ENCODE measurements around the gene SMARCC1. TPM values are rescaled to one million over a fixed set of nuclear protein-coding genes. Genes with fewer than 3 reads are reported as not detected.

Gene SMARCC1
- total RNA-seq, 1 experiment from 2014 or later: 249 TPM

- TF ChIP-seq ZNF532 (CRISPR knock-in tag; IDR thresholded peaks at IDR 0.05; ENCODE audit: borderline replicate concordance): no peak
- TF ChIP-seq FOXJ3 (CRISPR knock-in tag; IDR thresholded peaks at IDR 0.05; ENCODE audit: borderline replicate concordance): no peak
- TF ChIP-seq ZNF416 (CRISPR knock-in tag; IDR thresholded peaks at IDR 0.05): no peak
- TF ChIP-seq TEAD4 (CRISPR knock-in tag; IDR thresholded peaks at IDR 0.05): no peak
- TF ChIP-seq ESRRA (CRISPR knock-in tag; IDR thresholded peaks at IDR 0.05; ENCODE audit: borderline replicate concordance): no peak
Measured at GRCh38 chr3:47713655-47714054, 68.0 kb downstream of the SMARCC1 start (continued).

- peak overlapping the region; percentile 57 for H3K27ac Mint-ChIP-seq
- H3K36me3 Mint-ChIP-seq: peaks cover 71% of the 10 kb centered on the region
- no peaks in the 10 kb centered on the region for H3K27me3 Mint-ChIP-seq (ENCODE audit: low read depth)
- ChIA-PET POLR2A (no interaction called here), CTCF (no interaction called here)
- no peaks in the 10 kb centered on the region for H3K4me1 Mint-ChIP-seq
- DNase-seq (ENCODE audit: low spot score) (no peak), ATAC-seq (no peak)
- no peak overlapping the region for H3K4me3 Mint-ChIP-seq
- H3K9me3 Mint-ChIP-seq: no peaks in the 10 kb centered on the region
- TF ChIP-seq ZNF671 (CRISPR knock-in tag; IDR thresholded peaks at IDR 0.05): no peak
- no peak for TF ChIP-seq IRF1 (CRISPR knock-in tag; IDR thresholded peaks at IDR 0.05)
- no peak for TF ChIP-seq E2F4 (CRISPR knock-in tag; IDR thresholded peaks at IDR 0.05; ENCODE audit: borderline replicate concordance, low read depth)
- no peak for TF ChIP-seq TCF7 (CRISPR knock-in tag; IDR thresholded peaks at IDR 0.05; ENCODE audit: low read depth)
- no peak for TF ChIP-seq ZBTB21 (CRISPR knock-in tag; IDR thresholded peaks at IDR 0.05; ENCODE audit: borderline replicate concordance)
- TF ChIP-seq ARID4B (CRISPR knock-in tag; IDR thresholded peaks at IDR 0.05; ENCODE audit: borderline replicate concordance): no peak
- no peak for TF ChIP-seq USF2 (CRISPR knock-in tag; IDR thresholded peaks at IDR 0.05)
- no peak for TF ChIP-seq OVOL2 (CRISPR knock-in tag; IDR thresholded peaks at IDR 0.05; ENCODE audit: borderline replicate concordance)
Measured at GRCh38 chr3:47712398-47712797, 69.3 kb downstream of the SMARCC1 start.
